ENCODE measurements around the gene PPM1E.
"Not testable (repeated sequence)": the region's sequence is repeated elsewhere in the genome, so short reads cannot be mapped to it uniquely, and the experiment has no call there.

PPM1E gene

DNA sequence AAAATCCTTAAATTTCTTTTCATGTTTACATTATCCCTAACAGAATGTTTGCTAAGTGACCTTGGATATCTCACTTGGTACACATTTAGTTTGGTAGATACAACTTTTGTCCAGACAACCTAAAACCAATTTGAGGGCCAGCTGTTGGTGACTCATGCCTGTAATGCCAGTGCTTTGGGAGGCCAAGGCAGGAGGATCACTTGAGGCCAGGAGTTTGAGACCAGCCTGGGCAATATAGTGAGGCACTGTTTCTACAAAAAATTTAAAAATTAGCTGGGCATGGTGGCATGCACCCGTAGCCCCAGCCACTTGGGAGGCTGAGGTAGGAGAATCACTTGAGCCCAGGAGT, 202.0 kb downstream of the PPM1E start:
- not testable (repeated sequence) for DNase-seq

DNA sequence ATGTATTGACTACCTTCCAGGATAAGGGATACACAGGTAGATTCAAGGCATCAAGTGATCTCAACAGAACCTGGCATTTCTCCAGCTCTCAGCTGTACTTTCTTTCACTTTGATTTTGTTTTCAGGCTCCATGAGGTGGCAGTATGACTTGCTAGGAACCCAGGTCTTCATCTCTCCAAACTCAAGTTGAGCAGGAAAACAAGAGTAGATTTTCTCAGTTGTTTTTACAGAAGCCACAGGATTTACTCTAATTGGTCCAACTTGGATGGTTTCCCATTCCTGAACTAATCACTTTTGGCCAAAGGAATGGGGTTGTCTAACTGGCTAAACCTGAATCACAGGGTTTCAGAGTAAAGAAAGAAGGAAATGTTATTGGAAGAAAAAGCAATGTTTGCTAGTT, 204.4 kb downstream of the PPM1E start:
- no peak for DNase-seq

DNA sequence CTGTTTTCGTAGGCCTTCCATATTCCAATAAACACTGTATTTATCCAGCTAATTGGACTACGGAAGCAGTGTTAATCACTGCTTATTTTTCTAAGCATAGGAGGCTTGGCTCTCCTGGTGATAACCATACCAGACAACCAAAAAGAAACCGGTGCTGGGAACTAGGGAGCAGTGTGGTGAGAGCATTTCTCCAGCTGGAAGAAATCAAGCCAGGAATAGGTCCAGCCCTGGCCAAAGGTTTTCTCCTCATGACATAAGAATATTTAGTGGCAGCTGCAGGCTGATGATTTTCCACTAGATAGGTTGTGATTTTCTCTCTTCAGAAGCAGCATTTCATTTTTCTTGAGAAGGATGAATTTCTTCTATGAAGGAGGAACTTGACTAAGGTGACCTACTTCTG, 209.6 kb downstream of the PPM1E start:
- no peak for DNase-seq

DNA sequence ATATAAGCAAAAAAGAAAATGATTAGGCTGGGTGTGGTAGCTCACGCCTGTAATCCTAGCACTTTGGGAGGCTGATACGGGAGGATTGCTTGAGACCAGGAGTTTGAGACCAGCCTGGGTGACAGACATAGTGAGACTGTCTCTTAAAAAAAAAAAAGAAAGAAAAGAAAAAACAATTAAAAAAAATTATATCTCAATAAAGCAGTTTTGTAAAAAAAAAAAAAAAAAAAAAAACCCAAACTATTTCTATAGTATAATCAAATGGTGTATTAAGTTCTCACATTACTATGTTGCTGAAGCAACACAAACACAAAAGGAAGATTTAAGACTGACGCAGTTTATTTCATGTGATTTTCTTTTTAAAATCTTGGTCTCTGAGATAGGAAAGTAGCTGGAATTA, 210.6 kb downstream of the PPM1E start:
- DNase-seq = no peak

DNA sequence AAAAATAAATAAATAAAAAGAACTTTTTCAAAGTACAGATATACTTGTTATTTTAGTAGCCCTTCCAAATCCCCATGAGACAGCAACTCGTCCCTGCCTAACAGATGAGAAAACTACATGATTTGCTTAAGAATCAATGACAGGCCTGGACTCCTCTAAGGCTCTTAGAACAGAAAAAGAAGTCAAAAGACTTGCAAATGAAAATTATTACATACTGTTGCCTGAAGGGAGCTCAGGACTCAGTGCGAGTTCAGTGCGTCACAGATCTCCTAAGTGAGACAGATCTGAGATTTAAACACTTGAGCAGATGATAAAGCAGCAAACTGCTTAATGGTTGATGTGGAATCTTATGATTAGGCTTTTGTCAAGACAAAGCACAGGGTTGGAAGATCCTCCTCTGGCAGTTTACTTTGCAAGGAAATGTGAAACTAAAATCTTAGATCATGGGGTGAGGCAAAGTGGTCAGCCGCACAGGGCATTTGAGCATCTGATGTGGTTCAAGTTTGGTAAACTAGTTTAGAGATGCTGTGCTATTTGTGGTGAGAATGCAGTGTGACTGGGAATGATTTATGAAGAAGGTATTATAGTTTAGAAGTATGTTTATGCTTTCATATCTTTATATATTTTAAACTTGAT, 212.9 kb downstream of the PPM1E start:
- no peak for DNase-seq

DNA sequence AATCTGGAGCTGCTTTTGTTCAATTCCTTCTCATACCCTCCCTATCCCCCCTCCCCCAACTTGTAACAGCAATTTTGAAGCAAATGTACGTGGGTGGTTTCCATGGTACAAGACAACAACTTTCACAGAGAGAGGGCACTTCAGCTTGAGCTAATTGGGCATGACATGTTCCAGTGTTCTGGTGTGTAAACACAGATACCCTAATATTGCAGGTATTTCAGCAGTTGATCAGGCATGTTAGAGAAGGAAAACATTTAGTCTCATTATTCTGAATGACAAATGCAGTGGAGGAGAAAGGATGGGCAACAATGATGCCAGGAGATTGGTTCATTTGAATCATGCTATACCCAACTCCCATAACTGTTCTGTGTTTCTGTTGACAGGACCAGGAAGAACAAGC, 213.5 kb downstream of the PPM1E start:
- no peak for DNase-seq

DNA sequence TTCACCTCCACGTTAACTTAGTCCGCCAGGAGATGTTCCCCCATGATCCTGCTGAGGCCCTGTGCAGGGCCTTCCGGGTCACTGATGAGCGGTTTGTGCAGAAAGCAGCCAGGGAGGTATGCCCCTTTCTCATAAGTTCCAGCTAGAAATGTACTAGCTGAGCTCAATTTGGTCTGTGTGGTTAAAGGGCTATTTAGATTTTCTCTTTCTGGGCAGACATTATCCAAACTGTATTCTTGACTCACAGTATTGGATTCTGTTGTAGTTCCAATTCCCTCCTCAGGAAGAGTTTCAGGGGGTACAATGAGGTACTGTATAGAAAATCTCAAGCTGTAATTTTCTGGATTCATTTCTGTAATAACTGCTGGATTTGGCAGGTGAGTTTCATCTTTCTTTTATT, 214.0 kb downstream of the PPM1E start:
- no peak for DNase-seq

DNA sequence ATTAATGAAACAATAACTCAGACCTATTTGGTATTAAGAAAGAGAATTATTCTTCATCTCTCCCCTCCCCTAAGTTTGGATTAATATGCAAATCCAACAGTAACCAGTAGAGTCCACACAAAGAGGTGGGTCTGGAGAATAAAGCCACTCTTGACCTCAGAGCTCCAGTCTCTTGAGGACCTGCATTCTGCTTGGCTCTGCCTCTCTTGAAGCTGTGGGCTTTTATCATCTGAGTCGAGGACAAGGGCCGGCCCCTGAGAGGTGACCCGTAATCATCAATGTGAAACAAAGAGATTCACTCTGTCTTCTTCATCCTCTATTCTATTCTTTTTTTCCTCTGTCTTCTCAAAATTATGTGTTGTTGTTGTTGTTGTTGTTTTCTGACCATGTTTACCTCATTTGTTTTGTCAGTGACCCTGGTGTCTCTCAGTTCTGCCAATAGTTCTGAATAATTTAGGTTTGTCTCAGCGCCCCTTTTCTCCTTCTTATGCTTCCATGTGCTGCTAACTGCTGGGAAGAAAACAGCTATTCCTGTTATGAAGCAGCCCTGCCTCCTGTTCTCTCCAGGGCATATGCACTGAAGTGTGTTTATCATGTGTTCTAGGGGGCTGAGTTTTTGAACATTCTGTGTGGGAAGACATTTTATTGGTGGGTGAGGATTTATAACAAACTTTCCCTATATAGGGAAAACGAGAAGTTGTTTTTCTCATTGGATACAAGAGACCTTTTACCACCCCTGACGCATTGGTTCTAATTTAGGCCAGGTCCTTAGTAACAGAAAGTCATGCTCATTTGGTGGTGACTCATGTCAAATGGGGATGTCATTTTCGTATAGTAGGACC, 215.2 kb downstream of the PPM1E start:
- no peak for DNase-seq

DNA sequence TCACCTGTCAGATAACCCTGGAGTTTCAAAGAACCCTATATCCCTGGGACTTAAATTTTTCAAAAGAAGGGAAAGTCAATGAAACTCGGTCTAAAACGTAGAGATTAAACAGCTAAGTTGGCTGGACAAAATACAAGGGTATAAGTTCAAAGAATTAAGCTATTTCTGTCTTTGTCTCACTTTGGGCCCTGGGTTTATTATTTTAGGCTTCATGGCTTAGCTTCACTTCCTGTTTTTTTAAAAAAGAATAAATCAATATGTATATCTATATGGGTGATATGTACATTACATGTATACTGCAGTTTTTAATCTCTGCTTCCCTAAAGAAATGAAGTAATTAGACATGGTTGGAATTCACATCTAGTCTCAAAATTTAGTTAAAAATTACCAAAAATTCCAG, 218.7 kb downstream of the PPM1E start:
- DNase-seq = no peak

DNA sequence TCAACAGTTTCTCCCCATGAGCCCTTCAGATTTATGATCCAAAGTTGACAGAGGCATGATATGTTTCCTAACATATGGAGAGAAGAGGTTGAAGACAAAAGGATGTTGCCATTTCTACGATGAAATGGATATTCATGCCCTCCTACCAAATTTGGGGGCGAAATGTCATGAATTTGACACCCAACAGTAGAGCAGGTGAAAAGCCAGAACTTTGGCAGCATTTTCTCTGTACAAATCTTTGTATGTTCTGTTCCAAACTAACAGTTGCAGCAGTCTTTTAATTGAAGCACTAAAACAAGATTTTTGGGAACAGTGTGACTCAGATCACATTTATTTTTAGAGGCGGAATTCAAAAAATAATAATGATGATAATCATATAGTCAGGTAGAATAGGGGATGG, 220.9 kb downstream of the PPM1E start:
- no peak for DNase-seq

DNA sequence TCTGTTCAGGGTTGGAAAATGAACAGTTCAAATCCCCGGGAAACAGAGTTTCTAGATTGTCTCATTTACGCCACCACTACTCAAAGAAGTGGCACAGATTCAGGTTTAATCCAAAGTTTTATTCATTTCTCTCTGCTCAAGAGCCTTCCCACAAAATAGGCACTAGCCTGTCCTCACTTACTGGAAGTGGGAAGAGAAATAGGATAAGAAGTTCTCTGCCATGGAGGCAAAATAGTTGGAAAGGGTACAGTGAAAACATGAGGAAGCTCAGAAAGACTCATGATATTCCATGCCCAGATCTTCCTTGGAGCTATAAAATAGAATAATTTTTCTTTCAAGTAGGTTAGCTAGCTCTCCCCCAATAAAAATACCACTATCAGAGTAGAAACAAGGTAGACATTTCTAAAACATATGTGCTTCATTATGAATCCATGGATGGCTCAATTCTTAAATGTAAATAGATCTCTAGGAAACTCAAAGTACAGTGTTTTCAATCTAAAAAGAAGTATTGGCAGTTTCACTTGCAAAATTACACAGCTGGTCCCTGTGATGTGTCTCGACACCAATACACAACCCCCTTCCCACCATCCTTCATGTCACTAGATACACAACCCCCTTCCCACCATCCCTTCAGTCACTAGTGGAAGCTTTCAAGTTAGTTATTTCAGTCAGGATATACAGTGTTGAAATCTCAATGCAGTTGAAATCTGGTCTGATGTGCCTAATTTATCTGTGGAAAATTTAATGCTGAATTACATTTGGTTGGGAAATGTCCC, 225.2 kb downstream of the PPM1E start:
- DNase-seq = no peak

DNA sequence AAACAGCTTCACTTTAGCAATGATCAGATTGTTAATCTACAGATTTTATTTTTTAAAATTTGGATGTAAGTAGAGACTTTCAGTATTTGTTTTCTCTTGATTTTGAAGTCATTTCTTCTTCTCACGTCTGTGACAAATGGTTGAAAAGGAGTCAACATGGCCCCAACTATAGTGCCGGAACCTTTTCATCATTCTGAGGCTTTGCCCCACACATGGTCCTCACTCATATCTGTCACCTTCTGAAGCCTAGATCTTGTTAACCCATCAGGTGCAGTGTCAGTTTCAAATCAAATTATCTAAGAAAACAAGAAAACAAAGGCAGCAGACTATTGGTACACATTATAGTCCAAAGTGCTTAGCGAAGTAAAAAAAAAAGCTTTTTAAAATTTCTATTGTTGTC, 227.0 kb downstream of the PPM1E start:
- DNase-seq = no peak

DNA sequence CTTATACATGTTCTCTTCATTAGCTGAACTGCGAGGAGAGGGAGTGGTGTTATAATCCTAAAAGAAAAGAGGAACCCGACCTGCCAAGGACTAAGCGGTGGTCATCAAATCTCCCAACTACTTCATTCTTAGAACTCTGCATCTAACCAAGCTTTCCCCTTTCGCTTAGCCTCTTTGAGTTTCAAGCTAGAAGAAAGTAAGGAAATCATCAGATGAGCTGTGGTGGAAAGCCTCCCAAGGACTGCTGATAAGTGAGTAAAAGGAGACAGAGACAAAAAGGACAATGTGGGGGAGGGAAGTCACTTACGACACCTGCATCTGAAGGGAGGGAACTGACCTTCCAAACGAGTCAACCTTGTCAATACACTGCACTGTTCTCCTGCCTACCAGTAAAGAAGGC, 229.7 kb downstream of the PPM1E start:
- no peak for DNase-seq

DNA sequence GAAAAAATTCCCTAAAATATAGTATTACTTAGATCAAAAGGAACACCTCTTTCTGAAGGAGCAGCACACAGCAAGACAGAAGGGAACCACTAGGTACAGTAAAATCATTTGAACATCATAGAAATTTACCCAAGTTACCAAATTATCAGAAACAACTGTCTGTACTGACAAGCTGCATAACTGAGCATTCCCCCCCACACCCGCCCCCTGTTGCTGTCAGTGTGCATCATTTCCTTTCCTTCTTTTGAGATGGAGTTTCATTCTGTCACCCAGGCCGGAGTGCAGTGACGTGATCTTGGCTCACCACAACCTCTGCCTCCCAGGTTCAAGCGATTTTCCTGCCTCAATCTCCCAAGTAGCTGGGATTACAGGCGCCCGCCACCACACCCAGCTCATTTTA, 230.3 kb downstream of the PPM1E start:
- no peak for DNase-seq

DNA sequence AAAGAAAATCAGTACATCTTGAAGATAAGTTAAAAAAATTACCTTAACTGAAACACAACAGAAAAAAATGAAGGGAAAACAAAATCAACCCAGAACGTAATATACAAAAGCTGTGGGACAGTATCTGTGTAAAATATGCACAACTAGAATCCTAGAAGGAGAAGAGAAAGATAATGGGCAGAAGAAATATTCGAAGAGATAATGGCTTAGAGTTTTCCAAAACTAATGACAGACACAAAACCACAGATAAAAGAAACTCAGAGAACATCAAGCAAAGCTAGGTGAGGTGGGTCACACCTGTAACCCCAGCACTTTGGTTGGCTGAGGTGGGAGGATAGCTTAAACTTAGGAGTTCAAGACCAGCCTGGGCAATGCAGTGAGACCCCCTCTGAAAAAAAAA, 234.0 kb downstream of the PPM1E start:
- DNase-seq = no peak

DNA sequence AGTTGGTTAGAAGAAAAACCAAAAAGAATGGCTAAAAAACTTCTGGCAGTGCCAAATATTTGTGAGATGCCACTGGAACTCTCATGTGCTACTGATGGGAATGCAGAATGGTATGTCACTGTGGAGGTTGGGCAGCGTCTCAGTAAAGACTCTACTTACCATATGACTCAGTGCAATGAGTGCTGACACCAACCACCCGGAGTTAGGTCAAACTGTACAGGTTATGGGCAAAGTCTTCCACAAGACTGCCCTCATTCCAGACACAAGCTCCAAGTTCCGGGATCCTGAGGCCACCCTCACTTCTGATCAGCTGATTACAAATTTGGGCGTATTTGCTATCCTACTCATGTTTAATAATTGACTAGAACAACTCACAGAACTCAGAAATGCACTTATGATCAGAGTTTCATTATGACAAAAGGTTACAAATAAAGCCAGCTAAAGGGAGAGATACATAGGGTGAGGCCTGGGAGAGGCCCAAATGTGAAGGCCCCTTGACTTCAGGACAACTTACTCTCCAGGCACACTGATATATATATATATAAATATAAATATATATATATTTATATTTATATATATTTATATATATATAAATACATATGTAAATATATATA, 236.2 kb downstream of the PPM1E start:
- DNase-seq = no peak

DNA sequence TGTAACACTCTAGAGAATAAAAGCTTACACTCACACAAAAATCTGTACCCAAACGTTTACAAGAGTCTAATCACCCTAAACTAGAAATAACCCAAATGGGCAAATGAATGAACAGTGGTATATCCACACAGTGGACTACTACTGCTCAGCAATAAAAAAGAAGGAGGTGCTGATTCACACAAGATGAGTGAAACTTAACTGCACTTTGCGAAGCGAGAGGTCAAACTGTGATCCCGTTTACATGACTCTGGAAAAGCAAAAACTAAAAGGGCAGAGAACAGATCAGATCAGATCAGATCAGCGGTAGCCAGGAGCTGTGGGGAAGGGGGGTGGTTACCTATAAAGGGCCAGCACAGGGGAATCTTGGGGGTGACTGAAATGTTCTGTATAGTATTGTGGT, 237.7 kb downstream of the PPM1E start:
- DNase-seq = no peak

DNA sequence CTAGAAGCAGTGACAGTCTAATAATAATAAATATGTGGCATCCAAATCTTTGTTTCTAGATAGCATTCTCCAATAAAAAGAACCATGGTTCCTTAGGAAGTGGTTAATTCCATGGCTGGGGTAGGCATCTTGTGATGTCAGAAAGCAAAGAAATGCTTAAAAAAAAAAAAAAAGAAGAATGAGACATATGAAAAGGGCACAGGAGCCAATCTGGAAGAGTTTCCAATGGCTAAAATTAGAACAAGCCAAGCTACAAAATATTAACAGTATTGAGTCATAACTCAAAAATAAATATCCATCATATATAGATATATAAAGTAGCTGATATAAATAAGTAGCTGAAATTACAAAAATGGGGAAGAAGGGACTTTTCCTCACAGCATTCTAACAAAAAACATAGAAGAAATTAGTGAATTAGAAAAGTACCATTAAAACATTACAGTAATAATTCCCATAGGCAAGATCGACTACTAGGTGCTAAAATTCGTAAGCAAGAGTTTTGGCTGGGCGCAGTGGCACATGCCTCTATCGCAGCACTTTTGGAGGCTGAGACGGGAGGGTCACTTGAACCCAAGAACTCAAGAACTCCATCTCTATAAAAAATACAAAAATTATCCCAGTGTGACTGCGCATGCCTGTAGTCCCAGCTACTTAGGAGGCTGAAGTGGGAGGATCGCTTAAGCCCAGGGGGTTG, 239.7 kb downstream of the PPM1E start:
- no peak for DNase-seq

DNA sequence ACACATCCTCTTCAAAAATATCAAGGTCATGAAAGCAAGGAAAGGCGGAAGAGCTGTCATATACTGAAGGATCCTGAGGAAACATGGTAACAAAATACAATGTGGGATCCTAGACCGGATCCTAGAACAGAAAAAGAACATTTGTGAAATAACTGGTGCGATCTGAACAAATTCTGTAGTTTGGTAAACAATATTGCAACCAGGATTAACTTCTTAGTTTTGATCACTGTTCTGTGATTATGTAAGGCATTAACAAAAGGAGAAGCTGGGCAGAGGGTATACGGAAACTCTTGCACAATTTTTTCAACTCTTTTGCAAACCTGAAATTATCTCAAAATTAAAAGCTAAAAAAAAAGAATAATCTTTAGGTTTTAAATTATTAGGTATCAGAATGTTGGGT, 241.3 kb downstream of the PPM1E start:
- no peak for DNase-seq

DNA sequence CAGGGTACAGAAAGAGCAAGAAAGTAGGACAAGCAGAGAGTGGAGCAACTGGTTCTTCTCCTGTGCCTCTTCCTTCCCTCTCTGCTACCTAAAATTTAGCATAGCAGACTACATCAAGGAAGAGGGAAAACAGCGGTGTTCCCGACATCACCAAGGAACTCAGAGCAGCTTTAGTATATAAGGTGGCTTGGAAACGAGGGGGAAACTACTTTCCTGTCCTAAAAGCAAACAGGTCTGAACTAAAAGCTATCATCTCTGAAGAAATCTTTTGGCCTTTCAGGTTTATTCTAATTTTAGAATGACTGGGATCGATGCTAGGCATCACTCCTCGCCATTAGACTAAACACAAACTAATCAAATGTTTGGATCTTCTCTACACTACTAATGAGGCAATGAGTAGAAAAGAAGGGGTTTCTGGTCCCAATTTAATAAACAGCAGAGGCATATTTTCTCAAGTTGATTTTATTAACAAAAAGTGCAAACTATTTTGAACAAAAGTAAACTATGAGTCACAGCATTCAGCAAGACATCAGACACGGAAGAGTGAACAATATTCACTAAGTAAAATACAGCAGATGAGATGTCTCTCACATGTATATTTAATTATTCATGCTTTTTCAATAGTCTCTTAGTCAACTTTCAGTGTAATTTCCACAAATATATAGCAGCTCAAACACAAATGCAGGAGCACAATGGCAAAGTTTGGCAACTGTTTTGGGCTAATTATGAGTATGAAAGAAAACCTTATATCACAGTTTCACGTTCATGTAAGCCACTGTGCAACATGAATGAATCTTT, 242.3 kb downstream of the PPM1E start:
- DNase-seq = no peak

DNA sequence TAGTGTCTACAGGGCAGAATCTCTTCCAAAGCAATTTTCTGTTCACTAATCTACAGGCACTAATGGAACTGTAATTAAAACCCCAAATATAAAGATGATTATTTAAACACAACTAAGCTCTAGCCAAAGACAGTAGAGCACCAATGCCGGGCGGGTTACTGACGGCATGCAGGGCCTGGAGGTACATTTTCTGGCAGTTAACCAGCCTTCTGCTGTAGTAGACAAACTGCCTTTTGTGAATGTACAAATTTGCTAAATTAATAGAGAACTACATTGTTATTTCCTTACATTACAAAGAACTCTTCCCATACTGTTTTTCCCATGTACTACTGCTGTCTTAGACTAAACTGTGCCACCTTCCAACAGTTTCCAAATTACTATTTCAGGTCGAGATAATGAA, 243.2 kb downstream of the PPM1E start:
- no peak for DNase-seq

DNA sequence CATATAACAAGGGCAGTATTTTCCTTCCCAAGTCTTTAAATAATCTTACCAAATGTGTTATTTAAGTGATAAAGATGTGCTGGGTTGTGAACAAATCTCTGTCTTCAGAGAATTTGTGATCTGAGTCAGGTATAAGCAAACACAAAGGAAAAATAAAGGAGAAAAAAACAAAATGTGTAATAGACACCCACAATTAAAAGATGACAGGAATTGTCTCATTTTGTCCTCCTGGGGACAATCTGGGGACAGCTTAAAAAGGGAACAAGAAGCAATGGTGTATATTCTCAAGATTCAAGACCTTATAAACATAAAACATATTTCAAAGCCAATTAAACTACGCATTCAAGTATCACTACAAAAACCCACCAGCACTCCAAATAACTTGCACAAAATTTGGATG, 243.8 kb downstream of the PPM1E start:
- DNase-seq = no peak
